IPS-18c (cell line): ENCODE results near the gene RAI1.

Source experiments
- H3K4me3 ChIP-seq: 2 replicates; pipeline ENCODE4 v1.7.0; 2013; ENCODE audit warnings: low read depth, mild to moderate bottlenecking, low read length, moderate library complexity; ENCODE audit not compliant: insufficient read depth
- H3K9me3 ChIP-seq: one replicate; pipeline ENCODE4 v1.6.1; 2013; ENCODE audit warnings: mild to moderate bottlenecking, low read length, moderate library complexity; ENCODE audit not compliant: control insufficient read depth, insufficient read depth

RAI1 gene

DNA sequence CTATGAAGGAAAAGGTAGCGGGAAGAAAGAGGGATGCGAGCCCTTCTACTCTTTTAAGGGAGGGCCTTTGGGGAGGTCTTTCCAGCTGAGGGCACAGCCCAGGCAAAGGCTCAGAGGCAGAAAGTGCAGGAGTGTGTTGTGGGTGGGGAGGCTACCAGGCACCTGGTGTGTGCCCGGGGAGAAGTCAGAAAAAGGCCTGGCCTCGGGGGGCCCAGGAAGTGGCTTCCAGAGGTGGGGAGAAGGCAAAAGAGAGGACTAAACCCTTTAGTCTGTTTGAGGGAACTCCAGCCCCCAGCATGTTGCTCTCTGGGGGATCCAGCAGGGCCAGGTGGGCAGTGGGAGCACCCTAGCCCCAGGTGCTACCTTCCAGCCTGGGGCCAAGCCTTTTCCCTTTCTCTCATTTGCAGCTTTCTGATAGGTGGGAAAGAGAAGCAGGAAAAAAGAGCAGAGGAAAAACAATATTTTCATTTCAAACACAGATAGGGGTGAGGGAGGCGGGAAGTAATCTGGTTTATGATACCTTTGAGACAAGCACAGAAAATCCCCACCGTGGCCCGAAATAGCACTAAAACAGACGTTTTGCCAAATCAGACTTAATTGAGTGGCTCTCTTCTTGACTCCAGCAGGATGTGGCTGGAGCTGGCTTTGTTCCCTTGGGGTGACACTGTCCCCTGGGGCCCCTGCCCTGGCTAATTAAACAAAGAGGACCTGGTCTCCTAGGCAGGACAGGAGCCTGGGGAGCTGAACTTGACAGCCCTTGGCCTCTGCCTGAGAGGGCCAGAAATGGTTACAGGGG, 10.4 kb downstream of the RAI1 start:
- Histone ChIP-seq H3K4me3 (no peak overlapping the region), H3K9me3 (no peaks in the 10 kb centered on the region)

DNA sequence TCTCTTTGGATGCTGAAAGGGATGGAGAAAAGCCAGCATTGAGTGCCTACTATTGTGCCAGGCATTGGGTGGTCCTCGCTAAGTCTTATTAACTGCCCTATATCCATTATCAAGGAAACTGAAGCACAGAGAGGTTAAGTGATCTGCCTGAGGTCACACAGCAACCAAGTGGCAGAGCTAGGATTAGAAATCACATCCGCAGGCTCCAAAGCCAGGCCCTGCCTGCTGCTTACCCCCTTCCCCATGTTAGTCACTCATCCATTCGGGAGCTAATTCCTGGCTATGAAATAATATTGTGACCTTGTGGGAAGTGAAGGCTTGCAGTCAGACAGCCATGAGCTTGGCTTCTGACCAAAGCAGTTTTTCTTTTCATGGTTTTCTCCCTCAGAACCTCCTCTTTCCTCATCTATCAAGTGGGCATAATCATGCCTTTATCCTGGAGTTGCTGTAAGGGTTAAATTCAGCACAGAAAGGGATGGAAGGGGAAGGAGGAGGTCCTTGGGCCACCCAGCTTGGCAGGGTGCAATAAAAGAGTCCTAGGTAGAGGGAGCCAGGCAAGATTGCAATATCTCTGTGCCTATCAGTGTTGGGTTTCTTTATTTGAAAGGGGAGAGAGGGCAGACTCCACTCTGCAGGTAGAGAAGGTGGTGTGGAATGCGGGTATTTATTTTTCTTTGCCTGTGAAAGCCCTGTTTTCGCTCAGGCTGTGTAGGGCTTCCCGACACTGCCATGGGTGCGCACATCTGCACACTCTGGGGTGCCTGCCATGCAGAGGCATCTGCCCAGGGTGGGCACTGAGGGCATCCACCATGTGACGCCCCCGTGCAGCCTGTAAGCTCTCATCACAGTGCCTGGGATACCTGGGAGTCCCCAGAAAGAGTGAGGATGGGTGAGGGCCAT, 11.3 kb downstream of the RAI1 start:
- peak overlapping the region; percentile 24; the same call in 1 of the 2 replicates for H3K4me3 ChIP-seq
- H3K9me3 ChIP-seq, result no peaks in the 10 kb centered on the region

DNA sequence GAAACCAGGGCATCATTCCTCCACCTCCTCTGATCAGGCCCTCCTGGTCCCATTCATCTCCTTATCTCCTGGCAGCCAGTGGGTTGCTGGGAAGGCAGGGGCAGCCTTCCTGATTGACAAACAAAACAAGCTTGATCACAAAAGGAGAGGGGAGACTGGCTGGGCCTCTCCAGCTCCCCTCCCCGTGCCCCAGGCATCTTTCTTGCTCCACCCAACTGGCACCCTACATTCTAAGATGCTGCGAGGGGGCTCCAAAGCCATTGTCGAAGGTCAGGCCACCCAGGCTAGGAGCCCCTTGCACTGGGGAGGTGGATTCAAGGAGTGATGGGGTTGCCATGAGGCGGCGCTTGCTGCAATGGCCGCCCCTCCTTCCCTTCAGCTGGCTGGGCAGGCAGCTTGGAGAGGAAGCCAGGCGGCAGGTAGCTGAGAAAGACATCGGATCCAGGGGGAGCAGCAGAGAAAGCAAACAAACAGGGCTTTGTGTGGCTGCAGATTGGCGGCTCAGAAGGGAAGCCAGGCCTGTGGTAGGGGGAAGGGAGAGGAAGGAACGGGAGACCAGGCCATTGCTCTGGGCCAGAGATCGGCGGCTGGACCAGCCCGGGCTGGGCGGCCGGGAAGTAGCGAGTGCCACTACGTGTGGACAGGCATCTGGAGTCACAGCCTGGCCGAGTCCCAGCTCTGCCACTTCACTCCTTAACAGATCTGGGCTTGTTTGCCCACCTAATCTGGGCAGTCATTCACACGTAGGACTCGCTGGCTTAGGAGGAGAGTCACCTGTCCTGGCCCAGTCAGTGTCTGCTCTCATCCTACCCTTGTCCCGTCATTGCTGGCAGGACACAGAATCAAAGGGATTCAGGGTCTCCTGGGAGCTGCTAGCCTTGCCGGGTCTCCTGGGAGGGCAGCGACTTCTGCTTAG, 12.3 kb downstream of the RAI1 start:
- H3K9me3 ChIP-seq, result no peaks in the 10 kb centered on the region
- H3K4me3 ChIP-seq, result peak overlapping the region; percentile 43

- no peaks in the 10 kb centered on the region for H3K9me3 ChIP-seq
Measured at GRCh38 chr17:17694169-17695081, 13.2 kb downstream of the RAI1 start.

DNA sequence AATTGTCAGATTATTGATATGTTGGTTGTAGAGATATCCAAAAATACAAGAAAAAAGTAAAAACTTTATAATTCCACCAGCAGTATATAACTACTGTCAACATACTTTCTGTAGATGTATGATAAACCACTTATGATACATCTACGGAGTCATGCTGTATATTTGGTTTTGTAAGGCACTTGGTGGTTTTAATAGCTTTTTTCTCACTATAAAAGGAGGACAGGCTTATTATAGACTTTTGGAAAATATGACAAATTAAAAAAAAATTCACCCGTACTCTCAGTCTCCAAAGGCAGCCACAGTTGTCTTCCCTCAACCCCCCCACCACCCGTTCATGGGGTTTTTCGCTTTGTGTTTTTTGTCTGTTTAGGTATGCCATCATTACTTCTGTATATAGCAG, 14.8 kb downstream of the RAI1 start:
- Histone ChIP-seq H3K9me3 (no peaks in the 10 kb centered on the region), H3K4me3 (no peak overlapping the region)

More at GRCh38 chr17:17694169-17695081, 13.2 kb downstream of the RAI1 start:
- H3K4me3 ChIP-seq, result peak overlapping the region; percentile 58

GRCh38 chr17:17696882-17697633, 15.8 kb downstream of the RAI1 start:
- H3K9me3 ChIP-seq, result no peaks in the 10 kb centered on the region
- H3K4me3 ChIP-seq, result no peak overlapping the region

GRCh38 chr17:17698371-17698770, 17.1 kb downstream of the RAI1 start:
- no peak overlapping the region for H3K4me3 ChIP-seq
- H3K9me3 ChIP-seq, result no peaks in the 10 kb centered on the region

DNA sequence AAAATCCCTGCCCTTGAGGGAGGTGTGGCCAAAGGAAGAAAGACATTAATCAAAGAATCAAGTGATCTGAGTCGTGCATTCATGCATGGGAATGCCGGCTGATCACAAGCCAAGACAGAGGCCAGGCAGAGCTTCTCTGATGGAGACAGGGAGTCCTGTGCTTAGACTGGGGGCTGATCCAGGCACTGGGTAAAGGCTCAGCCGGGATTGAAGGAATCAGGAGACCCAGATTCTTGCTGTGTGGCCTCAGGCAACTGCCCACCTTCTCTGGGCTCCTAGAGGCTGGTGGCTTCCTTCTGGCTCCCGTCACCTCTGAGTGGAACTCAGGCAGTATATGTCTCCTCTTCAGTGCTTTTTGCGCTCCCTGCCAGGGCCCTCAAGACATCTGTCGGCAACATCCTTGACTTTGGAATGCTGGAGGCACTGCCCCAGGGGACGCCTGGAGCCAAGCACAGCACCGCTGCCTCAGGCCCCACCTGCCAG, 17.7 kb downstream of the RAI1 start:
- H3K9me3 ChIP-seq, result no peaks in the 10 kb centered on the region
- H3K4me3 ChIP-seq, result no peak overlapping the region

- H3K9me3 ChIP-seq, result no peaks in the 10 kb centered on the region
- H3K4me3 ChIP-seq, result no peak overlapping the region; the same call in 1 of the 2 replicates
Measured at GRCh38 chr17:17699491-17699890, 18.2 kb downstream of the RAI1 start.

GRCh38 chr17:17700251-17700969, 19.2 kb downstream of the RAI1 start:
- Histone ChIP-seq H3K4me3 (no peak overlapping the region; the same call in 1 of the 2 replicates), H3K9me3 (no peaks in the 10 kb centered on the region)

- Histone ChIP-seq H3K9me3 (no peaks in the 10 kb centered on the region), H3K4me3 (no peak overlapping the region)
Measured at GRCh38 chr17:17701112-17701511, 19.9 kb downstream of the RAI1 start.

DNA sequence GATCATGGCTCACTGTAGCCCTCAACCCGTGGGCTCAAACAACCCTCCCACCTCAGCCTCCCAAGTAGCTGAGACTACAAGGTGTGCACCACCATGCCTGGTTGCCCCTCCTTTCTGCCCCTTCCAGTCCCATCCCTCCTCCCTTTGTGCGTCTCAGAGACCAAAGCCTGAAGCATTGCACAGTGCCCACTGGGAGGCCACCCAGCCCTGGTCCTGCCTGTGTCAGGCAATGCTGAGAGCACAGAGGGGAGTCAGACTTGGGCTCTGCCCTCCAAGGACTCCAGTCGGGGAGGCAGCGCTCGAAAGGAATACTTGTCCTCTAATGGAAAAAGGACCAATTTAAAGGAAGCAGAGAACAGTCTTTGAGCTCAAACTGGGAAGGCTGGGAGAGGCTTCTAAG, 20.4 kb downstream of the RAI1 start:
- Histone ChIP-seq H3K4me3 (no peak overlapping the region), H3K9me3 (no peaks in the 10 kb centered on the region)

- Histone ChIP-seq H3K4me3 (no peak overlapping the region), H3K9me3 (no peaks in the 10 kb centered on the region)
Measured at GRCh38 chr17:17702449-17703139, 21.3 kb downstream of the RAI1 start.

- H3K9me3 ChIP-seq, result no peaks in the 10 kb centered on the region
- H3K4me3 ChIP-seq, result no peak overlapping the region
Measured at GRCh38 chr17:17703140-17703919, 22.1 kb downstream of the RAI1 start.
